Endothelial cell of umbilical vein (primary cell): ENCODE measurements around the gene HGFAC. TPM values are rescaled to one million over a fixed set of nuclear protein-coding genes. Genes with fewer than 3 reads are reported as not detected.

Experiments
- BruUV-seq: library from RNA; stranded (reverse); fragments of 400-500 nt; replicated peaks from 2 replicates; lab custom pipeline; 2021; lab: Mats Ljungman, UMichigan
- CTCF ChIA-PET: fragments of 300-600, 350-600 bp; sonication (Branson Sonifier 250); formaldehyde crosslinking; loops from one replicate; lab custom pipeline; 2021; ENCODE audit warnings: antibody characterized with exemption, inconsistent platforms; lab: Charles Lee
- POLR2A ChIA-PET: fragments of 300-600, 350-600 bp; sonication (Branson Sonifier 250); formaldehyde crosslinking; loops from one replicate; lab custom pipeline; 2021; ENCODE audit warnings: antibody characterized with exemption, inconsistent platforms; lab: Charles Lee
- DNase-seq: peaks from one replicate; pipeline ENCODE4 v3.0.0-alpha.2; 2011; ENCODE audit warnings: low read depth, low spot score
- FAIRE-seq: peaks from 2 replicates; lab custom pipeline; 2011; peaks lifted over from hg19 to GRCh38; lab: Jason Lieb, UNC
- H2AFZ ChIP-seq: 2 replicates; pipeline ENCODE4 v1.6.0; 2012; ENCODE audit warnings: low read depth, low read length, control low read depth, inconsistent platforms
- H3K27ac ChIP-seq: 2 replicates; pipeline ENCODE4 v1.5.1; 2011; ENCODE audit warnings: low read depth, mild to moderate bottlenecking, control low read depth, low read length, moderate library complexity; ENCODE audit not compliant: insufficient read depth
- H3K27me3 ChIP-seq, 2 experiments: 2 replicates each; pipeline versions ENCODE4 v1.6.0 to v1.6.1; 2011; ENCODE audit warnings: low read length in 2 of 2, mixed read lengths in 1 of 2; ENCODE audit not compliant: control insufficient read depth in 2 of 2, insufficient read depth in 2 of 2
- H3K36me3 ChIP-seq, 2 experiments: 2 replicates in 1 of 2; 3 replicates in 1 of 2; pipeline ENCODE4 v1.5.1; 2011; ENCODE audit warnings: low read length in 2 of 2, mild to moderate bottlenecking in 1 of 2, moderate library complexity in 1 of 2; ENCODE audit not compliant: control insufficient read depth in 2 of 2, insufficient read depth in 2 of 2; ENCODE audit errors: extremely low read depth in 1 of 2
- H3K4me1 ChIP-seq: 3 replicates; pipeline ENCODE4 v1.5.1; 2011; ENCODE audit warnings: mild to moderate bottlenecking, low read length; ENCODE audit not compliant: control insufficient read depth, insufficient read depth; ENCODE audit errors: extremely low read depth
- H3K4me2 ChIP-seq: 2 replicates; pipeline ENCODE4 v1.6.1; 2011; ENCODE audit warnings: low read length, control low read depth, mixed read lengths; ENCODE audit not compliant: insufficient read depth
- H3K4me3 ChIP-seq, 3 experiments: fragments of 200-600 bp in 1 of 3; sonication (generic), shearing (Covaris generic) in 1 of 3; replicated peaks in 1 of 3; 2 replicates each; pipeline ENCODE4 v1.5.1; 2011 to 2016; ENCODE audit warnings: control low read depth in 3 of 3, low read length in 3 of 3, mild to moderate bottlenecking in 2 of 3, inconsistent platforms in 1 of 3, low read depth in 1 of 3, moderate library complexity in 1 of 3; ENCODE audit not compliant: insufficient read depth in 1 of 3
- H3K79me2 ChIP-seq: 2 replicates; pipeline ENCODE4 v1.6.0; 2012; ENCODE audit warnings: low read length, inconsistent platforms; ENCODE audit not compliant: control insufficient read depth, insufficient read depth
- H3K9ac ChIP-seq: replicated peaks from 2 replicates; pipeline ENCODE3; 2011; ENCODE audit warnings: low read length, control low read depth; ENCODE audit not compliant: insufficient read depth; ENCODE audit errors: extremely low read depth
- H3K9me1 ChIP-seq: replicated peaks from 3 replicates; pipeline ENCODE4 v1.6.0; 2011; ENCODE audit warnings: mild to moderate bottlenecking, low read length; ENCODE audit not compliant: control insufficient read depth, insufficient read depth; ENCODE audit errors: extremely low read depth
- H3K9me3 ChIP-seq: replicated peaks from 2 replicates; pipeline ENCODE4 v1.5.1; 2012; ENCODE audit warnings: low read length, inconsistent platforms; ENCODE audit not compliant: control insufficient read depth, insufficient read depth
- H4K20me1 ChIP-seq: replicated peaks from 2 replicates; pipeline ENCODE3; 2011; ENCODE audit warnings: mild to moderate bottlenecking, low read length; ENCODE audit not compliant: control insufficient read depth, insufficient read depth; ENCODE audit errors: extremely low read depth
- CTCF ChIP-seq, 2 donors: IDR thresholded peaks; 1 replicate in 1 of 2; 2 replicates in 1 of 2; pipeline ENCODE4 v1.5.1; 2011; ENCODE audit warnings: low read length in 2 of 2, mild to moderate bottlenecking in 2 of 2, moderate library complexity in 2 of 2, control low read depth in 1 of 2, inconsistent platforms in 1 of 2, low read depth in 1 of 2; ENCODE audit not compliant: insufficient read depth in 1 of 2; ENCODE audit errors: extremely low read depth in 1 of 2
- EZH2 ChIP-seq: IDR thresholded peaks from 2 replicates; pipeline ENCODE4 v1.6.1; 2012; ENCODE audit warnings: borderline replicate concordance, low read depth, mild to moderate bottlenecking, moderate library complexity, low read length, inconsistent platforms; ENCODE audit not compliant: severe bottlenecking
- FOS ChIP-seq: IDR thresholded peaks from 2 replicates; pipeline ENCODE4 v1.6.1; 2011; ENCODE audit warnings: mild to moderate bottlenecking, low read length, moderate library complexity, borderline replicate concordance; ENCODE audit not compliant: insufficient read depth
- GATA2 ChIP-seq: IDR thresholded peaks from 2 replicates; pipeline ENCODE4 v1.7.0; 2011; ENCODE audit warnings: low read depth, mild to moderate bottlenecking, moderate library complexity, mixed read lengths, low read length; ENCODE audit not compliant: insufficient read length, insufficient read depth
- JUN ChIP-seq: IDR thresholded peaks from 2 replicates; pipeline ENCODE4 v1.6.1; 2011; ENCODE audit warnings: borderline replicate concordance, low read depth; ENCODE audit not compliant: insufficient read length, insufficient read depth
- MAX ChIP-seq: IDR thresholded peaks from 2 replicates; pipeline ENCODE4 v1.6.1; 2011; ENCODE audit not compliant: insufficient read depth, insufficient read length
- MYC ChIP-seq: IDR thresholded peaks from one replicate; pipeline ENCODE4 v1.6.1; 2011; ENCODE audit warnings: mild to moderate bottlenecking, low read depth, low read length
- POLR2A ChIP-seq: IDR thresholded peaks from 2 replicates; pipeline ENCODE4 v1.6.1; 2012; ENCODE audit warnings: low read depth, mild to moderate bottlenecking, control low read depth, low read length
- POLR2AphosphoS5 ChIP-seq: IDR thresholded peaks from 2 replicates; pipeline ENCODE4 v1.6.1; 2012; ENCODE audit warnings: low read depth, mild to moderate bottlenecking, control low read depth, low read length, moderate library complexity; ENCODE audit not compliant: insufficient read depth
- dilution Hi-C: fragments of 300-500 bp; cut with MboI; formaldehyde crosslinking; loops from one replicate; pipeline ENCODE4 v1.15.0; 2019; ENCODE audit warnings: low sequenced_read_pairs; ENCODE audit not compliant: extremely low pct_ligation_motif_present
- intact Hi-C: fragments of 100-400 bp; cut with micrococcal nuclease; formaldehyde crosslinking; loops from one replicate; pipeline ENCODE4 v1.10.0; 2022
- polyA plus RNA-seq, 4 experiments: library from polyadenylated mRNA; depleted of rRNA in 3 of 4; stranded (reverse) in 3 of 4; unstranded in 1 of 4; fragments of >200 nt; gene quantifications; 2 replicates each; pipeline versions ENCODE4 v1.2.1 to v1.2.3, GENCODE V29; 2011 to 2012; ENCODE audit warnings: missing spikeins in 1 of 4
- total RNA-seq: library from RNA; stranded (reverse); gene quantifications from 2 replicates; pipeline ENCODE4 v1.2.3, GENCODE V29; 2021

HGFAC gene
- total and polyA plus RNA-seq, 2 donors (not counting 3 experiments of a cell fraction or from before 2014, with no cell fraction given), result 0.36 to 0.49 TPM

- H3K27me3 ChIP-seq, result no peaks in the 10 kb centered on the region
- H3K79me2 ChIP-seq, result no peaks in the 10 kb centered on the region
- DNase-seq (no peak), FAIRE-seq (no peak)
- no peak overlapping the region for H3K4me3 ChIP-seq
- H3K9me3 ChIP-seq, result no peaks in the 10 kb centered on the region
- H3K4me1 ChIP-seq, result no peaks in the 10 kb centered on the region
- no peak overlapping the region for H3K27ac ChIP-seq
- no peak overlapping the region for H2AFZ ChIP-seq
- H3K9ac ChIP-seq, result no peak overlapping the region
- TF ChIP-seq POLR2AphosphoS5 (no peak), EZH2 (no peak), GATA2 (no peak), FOS (no peak), JUN (no peak), MYC (no peak), CTCF (IDR thresholded peaks at IDR 0.05; ENCODE audit: extremely low read depth in 1 of 2, insufficient read depth in 1 of 2, low read depth in 1 of 2, low read length in 2 of 2) (no peak), MAX (no peak), POLR2A (no peak)
- H3K36me3 ChIP-seq, result no peaks in the 10 kb centered on the region
- dilution Hi-C loops, result no loop called here
- no peaks in the 10 kb centered on the region for H3K9me1 ChIP-seq
- H3K4me2 ChIP-seq, result no peak overlapping the region
- ChIA-PET CTCF (interaction anchor here (1.6 to 4.8 kb wide), 2 partner anchors 131 to 283 kb away, joined by 9 to 69 read pairs; no protein-coding TSS in a partner anchor), POLR2A (no interaction called here)
- intact Hi-C loops, result no loop called here
- BruUV-seq, result no TSS peak
- no peaks in the 10 kb centered on the region for H4K20me1 ChIP-seq
Measured at GRCh38 chr4:3476936-3477749, 35.4 kb downstream of the HGFAC start.
